MM.1S (cell line): ENCODE measurements around the gene SPTBN1.

Experiments
- EZH2phosphoT487 ChIP-seq: fragments of 300-600 bp; sonication (generic); IDR thresholded peaks from 2 replicates; pipeline ENCODE4 v1.6.1; 2018; ENCODE audit warnings: antibody characterized with exemption, low read length
- TF ChIP-seq, protein P1 (sequence below): fragments of 300-600 bp; sonication (generic); IDR thresholded peaks from 2 replicates; pipeline ENCODE4 v1.5.1; 2016; ENCODE audit warnings: antibody characterized with exemption, low read length, mixed read lengths

GRCh38 chr2:54469484-54470053, 13.4 kb downstream of the SPTBN1 start:
- TF ChIP-seq, protein P1, sequence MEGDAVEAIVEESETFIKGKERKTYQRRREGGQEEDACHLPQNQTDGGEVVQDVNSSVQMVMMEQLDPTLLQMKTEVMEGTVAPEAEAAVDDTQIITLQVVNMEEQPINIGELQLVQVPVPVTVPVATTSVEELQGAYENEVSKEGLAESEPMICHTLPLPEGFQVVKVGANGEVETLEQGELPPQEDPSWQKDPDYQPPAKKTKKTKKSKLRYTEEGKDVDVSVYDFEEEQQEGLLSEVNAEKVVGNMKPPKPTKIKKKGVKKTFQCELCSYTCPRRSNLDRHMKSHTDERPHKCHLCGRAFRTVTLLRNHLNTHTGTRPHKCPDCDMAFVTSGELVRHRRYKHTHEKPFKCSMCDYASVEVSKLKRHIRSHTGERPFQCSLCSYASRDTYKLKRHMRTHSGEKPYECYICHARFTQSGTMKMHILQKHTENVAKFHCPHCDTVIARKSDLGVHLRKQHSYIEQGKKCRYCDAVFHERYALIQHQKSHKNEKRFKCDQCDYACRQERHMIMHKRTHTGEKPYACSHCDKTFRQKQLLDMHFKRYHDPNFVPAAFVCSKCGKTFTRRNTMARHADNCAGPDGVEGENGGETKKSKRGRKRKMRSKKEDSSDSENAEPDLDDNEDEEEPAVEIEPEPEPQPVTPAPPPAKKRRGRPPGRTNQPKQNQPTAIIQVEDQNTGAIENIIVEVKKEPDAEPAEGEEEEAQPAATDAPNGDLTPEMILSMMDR = no peak
- no peak for TF ChIP-seq EZH2phosphoT487
